Ishikawa (cell line): ENCODE data around the gene ZNRF4.

Experiments
- CEBPB ChIP-seq: IDR thresholded peaks from 2 replicates; pipeline ENCODE4 v1.6.1; 2012
- EP300 ChIP-seq: IDR thresholded peaks from 2 replicates; pipeline ENCODE4 v1.6.1; 2012; ENCODE audit warnings: borderline replicate concordance
- RAD21 ChIP-seq: IDR thresholded peaks from 2 replicates; pipeline ENCODE4 v1.6.1; 2012; ENCODE audit warnings: low read depth

- no peak for TF ChIP-seq RAD21
- TF ChIP-seq CEBPB: no peak
- TF ChIP-seq EP300: no peak
These were observed 6.8 kb upstream of the ZNRF4 start for GRCh38 chr19:5448374-5448773.
